ENCODE data around the gene CAMKK1. TPM values are rescaled to one million over a fixed set of nuclear protein-coding genes. Genes with fewer than 3 reads are reported as not detected.

The CAMKK1 gene
- polyA plus RNA-seq, 1 of the 3 experiments (the other 2 are of a cell fraction): 6.8 TPM

DNA sequence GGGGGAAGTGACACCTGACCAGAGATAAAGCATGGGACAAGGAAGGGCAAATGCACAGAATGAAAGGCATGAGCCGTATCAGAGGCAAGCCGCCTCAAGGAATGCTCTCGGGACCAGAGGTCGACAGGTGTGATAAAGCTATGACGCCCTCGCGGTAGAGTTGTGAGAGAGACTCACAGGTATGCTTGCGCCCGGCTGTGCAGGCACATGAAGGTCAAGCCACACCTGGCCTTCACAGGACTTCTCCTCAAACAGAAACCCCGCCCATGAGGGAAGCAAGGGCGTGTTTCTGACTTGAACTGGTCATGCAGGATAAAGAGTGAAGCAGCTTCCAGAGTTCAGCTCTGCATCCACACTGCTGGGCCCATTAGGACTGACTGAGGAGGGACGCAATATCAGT lies 54.6 kb downstream of the CAMKK1 start:
- CTCF ChIA-PET: interaction anchor here (0.8 to 2.9 kb wide), 4 partner anchors 8 to 237 kb away, joined by 3 to 20 read pairs (median 9); partner anchors contain the start of gene NCBP3
- TF ChIP-seq FOSL2 (IDR thresholded peaks at IDR 0.05; ENCODE audit: borderline replicate concordance, low read depth) (no peak), FOXJ3 (CRISPR knock-in tag; IDR thresholded peaks at IDR 0.05) (no peak), RFX5 (IDR thresholded peaks at IDR 0.05; ENCODE audit: low read length) (no peak), SIN3A (IDR thresholded peaks at IDR 0.05; ENCODE audit: borderline replicate concordance, low read depth, low read length) (no peak), TAF1 (IDR thresholded peaks at IDR 0.05; ENCODE audit: borderline replicate concordance, low read depth, low read length) (no peak), YY1 (IDR thresholded peaks at IDR 0.05; ENCODE audit: low read depth) (no peak), RXRA (IDR thresholded peaks at IDR 0.05; ENCODE audit: borderline replicate concordance, low read depth) (no peak), NFIC (IDR thresholded peaks at IDR 0.05; ENCODE audit: borderline replicate concordance) (no peak), EP300 (IDR thresholded peaks at IDR 0.05; ENCODE audit: borderline replicate concordance in 1 of 2, low read depth in 1 of 2, low read length in 1 of 2) (no peak), MXI1 (IDR thresholded peaks at IDR 0.05; ENCODE audit: low read depth, low read length) (no peak)
- Histone ChIP-seq H3K36me3 (replicated peaks in 1 of 2; ENCODE audit: control insufficient read depth in 1 of 2, insufficient read depth in 2 of 2, low read length in 1 of 2) (peaks cover 56 to 61% of the 10 kb centered on the region in 2 experiments), H3F3A (replicated peaks; ENCODE audit: insufficient read depth) (no peaks in the 10 kb centered on the region), H3K27ac (ENCODE audit: low read depth in 2 of 2, low read length in 1 of 2) (no peak overlapping the region; a peak in 1 of 4 replicates), H3K4me2 (no peak overlapping the region), H4K20me1 (ENCODE audit: insufficient read depth) (peaks cover 23% of the 10 kb centered on the region), H3K27me3 (ENCODE audit: insufficient read depth) (no peaks in the 10 kb centered on the region), H3K79me2 (ENCODE audit: insufficient read depth) (peaks cover 81% of the 10 kb centered on the region), H3K9me2 (no peaks in the 10 kb centered on the region), H3K9me3 (no peaks in the 10 kb centered on the region), H3K4me1 (ENCODE audit: control insufficient read depth in 1 of 2, insufficient read depth in 2 of 2, low read depth in 1 of 2, low read length in 1 of 2) (no peaks in the 10 kb centered on the region), H3K4me3 (ENCODE audit: low read depth in 2 of 2, low read length in 1 of 2) (no peak overlapping the region), H3K9ac (no peak overlapping the region), H2AFZ (ENCODE audit: low read depth) (no peak overlapping the region)
- POLR2A ChIA-PET: no interaction called here
- 95% methylated on average over 12 of the region's 12 CpGs for WGBS (ENCODE audit: low lambda C conversion rate)
- no peak for DNase-seq

DNA sequence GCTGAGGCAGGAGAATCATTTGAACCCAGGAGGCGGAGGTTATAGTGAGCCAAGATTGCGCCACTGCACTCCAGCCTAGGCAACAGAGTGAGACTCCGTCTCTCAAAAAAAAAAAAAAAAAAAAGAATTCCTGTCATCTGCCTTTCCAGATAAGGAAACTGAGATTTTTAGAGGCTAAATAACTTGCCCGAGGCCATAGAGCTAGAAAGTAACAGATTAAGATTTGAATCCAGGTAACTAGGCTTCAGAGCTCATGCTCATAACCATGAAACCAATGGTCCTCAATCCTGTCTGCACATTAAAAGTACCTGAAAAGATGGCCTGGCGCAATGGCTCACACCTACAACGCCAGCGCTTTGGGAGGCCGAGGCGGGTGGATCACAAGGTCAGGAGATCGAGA lies 56.3 kb downstream of the CAMKK1 start:
- CTCF ChIA-PET: interaction anchor here (1.0 to 2.9 kb wide), 3 partner anchors 8 to 10 kb away, joined by 4 to 20 read pairs (median 5); partner anchors contain the start of gene NCBP3
- Histone ChIP-seq H3K9ac (no peak overlapping the region), H3K4me3 (ENCODE audit: low read depth in 2 of 2, low read length in 1 of 2) (no peak overlapping the region), H3K27me3 (ENCODE audit: insufficient read depth) (no peaks in the 10 kb centered on the region), H3F3A (replicated peaks; ENCODE audit: insufficient read depth) (no peaks in the 10 kb centered on the region), H3K4me2 (no peak overlapping the region), H3K79me2 (ENCODE audit: insufficient read depth) (peaks cover 70% of the 10 kb centered on the region), H3K9me2 (no peaks in the 10 kb centered on the region), H3K9me3 (no peaks in the 10 kb centered on the region), H3K27ac (ENCODE audit: low read depth in 2 of 2, low read length in 1 of 2) (no peak overlapping the region), H4K20me1 (ENCODE audit: insufficient read depth) (peaks cover 15% of the 10 kb centered on the region), H3K4me1 (ENCODE audit: control insufficient read depth in 1 of 2, insufficient read depth in 2 of 2, low read depth in 1 of 2, low read length in 1 of 2) (no peaks in the 10 kb centered on the region), H2AFZ (ENCODE audit: low read depth) (no peak overlapping the region), H3K36me3 (replicated peaks in 1 of 2; ENCODE audit: control insufficient read depth in 1 of 2, insufficient read depth in 2 of 2, low read length in 1 of 2) (peaks cover 48 to 49% of the 10 kb centered on the region in 2 experiments)
- TF ChIP-seq GABPA (IDR thresholded peaks at IDR 0.05; ENCODE audit: low read depth) (no peak), SIN3A (IDR thresholded peaks at IDR 0.05; ENCODE audit: borderline replicate concordance, low read depth, low read length) (no peak), TEAD4 (IDR thresholded peaks at IDR 0.05; ENCODE audit: borderline replicate concordance, insufficient read depth) (no peak), IRF3 (IDR thresholded peaks at IDR 0.05; ENCODE audit: low read depth, low read length) (no peak), RXRA (IDR thresholded peaks at IDR 0.05; ENCODE audit: borderline replicate concordance, low read depth) (no peak), ELF1 (IDR thresholded peaks at IDR 0.05) (no peak)
- WGBS (ENCODE audit: low lambda C conversion rate): 91% methylated on average over 10 of the region's 10 CpGs
- DNase-seq: no peak
- POLR2A ChIA-PET: no interaction called here
